Measurements from ENCODE around the gene ADRA2C. TPM values are rescaled to one million over a fixed set of nuclear protein-coding genes. Genes with fewer than 3 reads are reported as not detected.

ADRA2C gene
- total RNA-seq, 6 experiments from 2014 or later: 0.17 to 0.81 (median 0.65) TPM; not detected in 1

DNA sequence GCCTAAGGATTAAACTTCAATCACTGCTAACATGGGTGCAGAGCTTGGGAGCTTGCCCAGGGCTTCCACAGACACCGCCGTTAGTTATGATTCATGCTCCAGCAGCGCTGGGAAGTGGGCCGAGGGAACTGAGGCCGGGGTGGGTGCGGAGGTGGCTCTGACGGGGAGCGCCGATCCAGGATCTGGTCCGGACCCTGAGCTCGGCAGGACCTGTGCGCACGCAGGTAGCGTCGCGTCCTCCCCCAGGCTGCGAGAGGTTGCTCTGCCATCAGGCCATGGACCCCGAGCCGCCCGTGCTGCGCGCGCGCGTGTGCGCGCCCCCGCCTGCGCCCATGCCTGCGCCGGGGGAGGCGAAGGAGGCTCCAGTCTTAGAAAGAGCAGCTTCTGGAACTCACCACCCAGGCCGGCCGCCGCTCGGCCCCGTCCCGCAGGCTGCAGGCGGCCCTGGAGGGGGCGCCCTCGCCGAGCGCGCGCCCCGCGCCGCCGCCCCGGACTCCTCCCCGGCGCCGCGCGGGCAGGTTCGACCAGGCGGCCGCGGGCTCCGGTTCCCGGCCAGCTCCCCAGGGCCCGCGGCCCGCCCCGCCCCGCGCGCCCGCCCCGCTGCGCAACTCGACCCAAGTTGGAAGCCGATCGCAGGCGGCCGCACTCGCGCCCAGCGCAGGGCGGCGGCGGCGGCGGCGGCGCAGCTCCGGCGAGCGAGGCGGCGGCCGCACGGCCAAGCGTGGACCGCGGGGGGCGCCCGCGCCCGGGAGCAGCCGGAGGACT, 732 bp upstream of the ADRA2C start:
- DNase-seq (peak in 2 of 3 donors; percentile 40 to 59), ATAC-seq (peak; percentile 67 to 84 (median 76))
- H3K4me3 ChIP-seq: peak overlapping the region in 1 of 3 donors; percentile 39
- no peak overlapping the region for H3K27ac ChIP-seq
- peaks cover 0 to 3% (median 0%) of the 10 kb centered on the region in 4 donors for H3K4me1 ChIP-seq
- H3K36me3 ChIP-seq: no peaks in the 10 kb centered on the region
- no peaks in the 10 kb centered on the region for H3K9me3 ChIP-seq
- intact Hi-C loops (cut with DNase I): loop anchor here (5.0 to 10.0 kb wide), 2 partner anchors 109 to 112 kb away; no protein-coding TSS in a partner anchor
- H3K27me3 ChIP-seq: no peaks in the 10 kb centered on the region
- 0% methylated on average over 1 of the region's 101 CpGs for WGBS (ENCODE audit: insufficient coverage, low coverage, low lambda C conversion rate, missing lambda C conversion rate)
- TF ChIP-seq, protein P1, sequence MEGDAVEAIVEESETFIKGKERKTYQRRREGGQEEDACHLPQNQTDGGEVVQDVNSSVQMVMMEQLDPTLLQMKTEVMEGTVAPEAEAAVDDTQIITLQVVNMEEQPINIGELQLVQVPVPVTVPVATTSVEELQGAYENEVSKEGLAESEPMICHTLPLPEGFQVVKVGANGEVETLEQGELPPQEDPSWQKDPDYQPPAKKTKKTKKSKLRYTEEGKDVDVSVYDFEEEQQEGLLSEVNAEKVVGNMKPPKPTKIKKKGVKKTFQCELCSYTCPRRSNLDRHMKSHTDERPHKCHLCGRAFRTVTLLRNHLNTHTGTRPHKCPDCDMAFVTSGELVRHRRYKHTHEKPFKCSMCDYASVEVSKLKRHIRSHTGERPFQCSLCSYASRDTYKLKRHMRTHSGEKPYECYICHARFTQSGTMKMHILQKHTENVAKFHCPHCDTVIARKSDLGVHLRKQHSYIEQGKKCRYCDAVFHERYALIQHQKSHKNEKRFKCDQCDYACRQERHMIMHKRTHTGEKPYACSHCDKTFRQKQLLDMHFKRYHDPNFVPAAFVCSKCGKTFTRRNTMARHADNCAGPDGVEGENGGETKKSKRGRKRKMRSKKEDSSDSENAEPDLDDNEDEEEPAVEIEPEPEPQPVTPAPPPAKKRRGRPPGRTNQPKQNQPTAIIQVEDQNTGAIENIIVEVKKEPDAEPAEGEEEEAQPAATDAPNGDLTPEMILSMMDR (IDR thresholded peaks at IDR 0.05): peak in 3 of 4 donors; percentile 17 to 55 (median 22)
- TF ChIP-seq POLR2A (IDR thresholded peaks at IDR 0.05): no peak

DNA sequence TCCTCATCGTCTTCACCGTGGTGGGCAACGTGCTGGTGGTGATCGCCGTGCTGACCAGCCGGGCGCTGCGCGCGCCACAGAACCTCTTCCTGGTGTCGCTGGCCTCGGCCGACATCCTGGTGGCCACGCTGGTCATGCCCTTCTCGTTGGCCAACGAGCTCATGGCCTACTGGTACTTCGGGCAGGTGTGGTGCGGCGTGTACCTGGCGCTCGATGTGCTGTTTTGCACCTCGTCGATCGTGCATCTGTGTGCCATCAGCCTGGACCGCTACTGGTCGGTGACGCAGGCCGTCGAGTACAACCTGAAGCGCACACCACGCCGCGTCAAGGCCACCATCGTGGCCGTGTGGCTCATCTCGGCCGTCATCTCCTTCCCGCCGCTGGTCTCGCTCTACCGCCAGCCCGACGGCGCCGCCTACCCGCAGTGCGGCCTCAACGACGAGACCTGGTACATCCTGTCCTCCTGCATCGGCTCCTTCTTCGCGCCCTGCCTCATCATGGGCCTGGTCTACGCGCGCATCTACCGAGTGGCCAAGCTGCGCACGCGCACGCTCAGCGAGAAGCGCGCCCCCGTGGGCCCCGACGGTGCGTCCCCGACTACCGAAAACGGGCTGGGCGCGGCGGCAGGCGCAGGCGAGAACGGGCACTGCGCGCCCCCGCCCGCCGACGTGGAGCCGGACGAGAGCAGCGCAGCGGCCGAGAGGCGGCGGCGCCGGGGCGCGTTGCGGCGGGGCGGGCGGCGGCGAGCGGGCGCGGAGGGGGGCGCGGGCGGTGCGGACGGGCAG, 792 bp downstream of the ADRA2C start:
- intact Hi-C loops (cut with DNase I): loop anchor here (5.0 to 10.0 kb wide), 2 partner anchors 108 to 110 kb away; no protein-coding TSS in a partner anchor
- no CpG with 5 or more reads among the region's 107 CpGs for WGBS (ENCODE audit: insufficient coverage, low coverage, low lambda C conversion rate, missing lambda C conversion rate)
- TF ChIP-seq POLR2A (IDR thresholded peaks at IDR 0.05): no peak
- TF ChIP-seq, protein P1 (IDR thresholded peaks at IDR 0.05): no peak
- Histone ChIP-seq H3K27ac (no peak overlapping the region), H3K36me3 (no peaks in the 10 kb centered on the region), H3K27me3 (no peaks in the 10 kb centered on the region), H3K4me3 (no peak overlapping the region), H3K9me3 (no peaks in the 10 kb centered on the region), H3K4me1 (peaks cover 0 to 3% (median 0%) of the 10 kb centered on the region in 4 donors)
- no peak for DNase-seq
- ATAC-seq: no peak

- peak; percentile 21 to 54 (median 42) for ATAC-seq
- H3K4me1 ChIP-seq: peaks cover 0 to 3% (median 0%) of the 10 kb centered on the region in 4 donors
- intact Hi-C loops (cut with DNase I): loop anchor here (5.0 to 10.0 kb wide), 2 partner anchors 107 to 110 kb away; no protein-coding TSS in a partner anchor
- WGBS (ENCODE audit: insufficient coverage, low coverage, low lambda C conversion rate, missing lambda C conversion rate): 16% methylated on average over 5 of the region's 58 CpGs
- H3K36me3 ChIP-seq: no peaks in the 10 kb centered on the region
- no peak overlapping the region for H3K27ac ChIP-seq
- peak in 1 of 3 donors; percentile 45 for DNase-seq
- no peaks in the 10 kb centered on the region for H3K9me3 ChIP-seq
- H3K4me3 ChIP-seq: no peak overlapping the region
- no peaks in the 10 kb centered on the region for H3K27me3 ChIP-seq
- TF ChIP-seq, protein P1 (IDR thresholded peaks at IDR 0.05): peak; percentile 8 to 45 (median 20)
- no peak for TF ChIP-seq POLR2A (IDR thresholded peaks at IDR 0.05)
Observed at GRCh38 chr4:3767570-3768288, 1.5 kb downstream of the ADRA2C start.

All from right lobe of liver (tissue), 6 donors.